Measurements from ENCODE around the gene RS1.

RS1 gene

DNA sequence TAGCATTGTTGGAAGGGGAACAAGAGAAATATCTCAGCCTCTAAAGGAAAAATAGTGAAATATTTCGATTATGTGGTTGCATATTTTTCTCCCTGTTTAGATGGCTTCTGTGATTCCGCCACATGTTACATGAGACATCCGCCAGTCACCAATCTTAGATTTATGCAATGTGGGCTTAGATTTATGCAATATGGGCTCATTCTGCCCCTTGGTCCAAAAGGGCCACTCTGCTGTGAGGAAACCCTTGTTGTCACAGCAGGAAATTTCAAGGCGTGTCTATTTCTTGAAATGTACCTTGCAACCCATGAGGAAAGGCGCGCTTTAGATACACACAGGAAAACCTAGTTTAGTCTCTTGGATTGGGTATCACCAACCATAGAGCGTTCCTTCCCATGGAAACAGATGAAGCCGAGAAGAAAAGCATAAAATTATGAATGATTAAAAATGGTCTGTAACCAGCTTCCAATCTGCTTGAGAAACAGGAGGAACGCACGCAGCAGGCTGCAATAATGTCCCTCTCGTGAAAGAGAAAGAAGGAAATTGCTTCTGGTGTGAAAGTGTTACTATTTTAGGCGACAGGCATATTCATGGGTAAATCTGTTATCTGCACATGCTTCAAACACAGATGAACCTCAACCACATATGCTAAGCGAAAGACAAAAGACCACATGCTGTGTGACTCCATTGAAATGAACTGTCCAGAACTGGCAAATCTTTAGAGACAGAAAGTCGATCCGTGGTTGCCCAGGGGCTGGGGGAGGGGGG is 3.7 kb downstream of the RS1 start:
- no peak for DNase-seq (ENCODE audit: low read depth)

DNA sequence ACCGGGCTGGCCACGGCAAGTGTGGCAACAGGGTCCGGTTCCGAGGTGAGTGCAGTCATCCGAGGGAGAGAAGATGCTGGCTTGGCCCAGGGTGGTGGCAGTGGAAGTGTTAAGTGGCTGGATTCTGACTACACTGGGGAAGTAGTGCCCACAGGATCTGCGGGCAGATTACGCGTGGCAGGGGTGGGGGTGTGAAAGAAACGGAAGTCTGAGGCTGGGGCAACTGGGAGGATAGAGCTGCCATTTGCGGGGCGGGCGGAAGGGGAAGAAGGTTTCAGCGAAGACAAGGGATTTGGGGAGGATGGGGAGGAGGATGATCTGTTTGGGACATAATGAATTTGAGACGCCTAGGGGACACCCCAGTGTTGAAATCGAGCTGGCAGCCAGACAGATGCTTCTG is 5.3 kb downstream of the RS1 start:
- DNase-seq (ENCODE audit: low read depth) = no peak

DNA sequence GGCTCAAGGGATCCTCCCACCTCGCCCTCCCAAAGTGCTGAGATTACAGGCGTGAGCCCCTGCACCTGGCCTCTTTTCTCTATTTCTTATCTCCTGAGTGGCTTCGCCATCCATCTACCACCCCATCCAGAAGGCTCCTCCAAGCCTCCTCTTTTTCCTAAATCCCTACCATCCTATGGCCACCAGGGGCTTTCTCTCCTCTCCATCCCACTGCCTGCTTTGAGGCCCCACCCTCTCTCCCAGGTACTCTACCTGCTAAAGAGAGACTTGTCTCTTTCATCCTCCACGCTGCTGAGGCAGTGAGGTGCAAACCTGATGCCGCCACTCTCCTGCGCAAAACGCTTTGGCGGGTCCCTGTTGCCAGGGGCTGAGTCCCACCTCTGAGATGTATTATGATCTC is 7.0 kb downstream of the RS1 start:
- no peak for DNase-seq (ENCODE audit: low read depth)

DNA sequence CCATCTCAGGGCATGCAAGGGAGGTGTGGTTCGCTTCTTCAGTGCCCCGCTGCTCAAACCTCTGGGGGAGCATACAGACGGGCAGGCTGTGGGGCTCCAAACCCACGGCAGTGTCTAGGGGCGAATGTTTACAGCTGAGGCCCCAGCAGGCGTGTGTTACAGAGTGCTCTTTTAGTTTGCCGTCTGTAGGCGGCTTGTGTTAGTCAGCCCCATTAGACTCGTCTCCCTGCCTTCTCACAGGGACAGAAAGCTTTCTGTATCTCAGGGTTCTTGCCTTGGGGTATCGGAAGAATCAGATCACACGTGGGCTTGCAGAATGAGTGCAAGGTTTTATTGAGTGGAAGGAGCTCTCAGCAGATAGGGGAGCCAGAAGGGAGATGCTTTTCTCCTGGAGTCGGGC is 10.6 kb downstream of the RS1 start:
- DNase-seq (ENCODE audit: low read depth) = no peak

DNA sequence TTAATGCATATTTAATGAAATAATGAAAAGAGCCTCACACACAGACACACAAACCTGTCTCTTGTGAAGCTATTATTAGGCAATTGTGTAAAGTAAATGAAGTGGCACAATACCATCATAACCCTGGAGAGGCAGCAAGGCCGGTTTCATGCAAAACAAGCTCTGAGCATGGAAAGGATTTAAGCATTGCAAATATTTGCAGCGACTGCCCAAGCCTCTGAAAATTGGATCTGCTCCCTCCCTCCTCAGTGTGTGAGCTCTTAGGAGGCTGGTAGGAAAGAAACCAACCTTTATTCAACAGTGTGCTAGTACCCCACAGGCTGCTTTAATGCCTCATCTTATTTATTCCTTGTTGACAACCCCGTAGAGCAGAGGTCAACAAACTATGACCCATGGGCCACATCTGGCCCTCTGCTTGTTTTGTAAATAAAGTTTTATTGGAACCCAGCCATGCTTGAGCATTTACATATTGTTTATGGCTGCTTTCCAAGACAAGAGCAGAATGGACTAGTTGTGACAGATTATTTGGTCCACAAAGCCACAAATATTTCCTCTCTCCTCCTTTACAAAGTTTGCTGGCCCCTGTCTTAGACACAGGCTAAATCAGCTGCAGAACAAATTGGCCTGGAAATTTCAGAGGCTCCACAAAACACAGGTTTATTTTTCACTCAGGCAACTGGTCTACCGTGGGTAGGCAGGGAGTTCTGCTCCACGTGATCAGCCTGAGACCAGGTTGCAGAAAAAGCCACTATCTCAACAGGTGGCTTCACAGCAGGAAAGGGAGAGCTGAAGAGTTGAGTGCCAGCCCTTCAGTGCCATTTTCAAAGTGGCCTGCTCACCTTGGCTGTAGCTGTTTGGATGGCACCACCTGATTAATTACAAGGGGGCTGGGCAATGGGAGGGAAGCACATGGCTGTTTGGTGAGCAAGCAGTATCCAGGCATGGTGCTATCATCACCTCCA is 16.8 kb downstream of the RS1 start:
- no peak for DNase-seq (ENCODE audit: low read depth)

DNA sequence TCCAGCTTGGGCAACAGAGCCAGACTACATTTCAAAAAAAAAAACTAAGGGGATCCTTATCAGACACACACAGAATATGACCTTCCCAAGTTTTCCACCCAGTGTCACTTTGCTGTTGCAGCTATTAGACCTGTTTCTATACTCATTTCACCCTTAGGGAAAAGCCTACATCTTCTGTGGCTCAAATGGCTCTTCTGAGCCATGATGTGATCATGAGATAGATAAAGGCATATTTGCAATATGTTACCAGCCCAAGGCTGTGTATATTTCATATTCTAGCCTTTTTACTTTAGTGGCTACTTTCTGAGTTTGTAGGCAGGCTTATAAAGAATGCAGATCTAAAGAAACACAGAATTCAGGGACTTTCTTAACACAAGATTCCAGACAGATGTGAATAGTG is 19.3 kb downstream of the RS1 start:
- DNase-seq (ENCODE audit: low read depth) = no peak

DNA sequence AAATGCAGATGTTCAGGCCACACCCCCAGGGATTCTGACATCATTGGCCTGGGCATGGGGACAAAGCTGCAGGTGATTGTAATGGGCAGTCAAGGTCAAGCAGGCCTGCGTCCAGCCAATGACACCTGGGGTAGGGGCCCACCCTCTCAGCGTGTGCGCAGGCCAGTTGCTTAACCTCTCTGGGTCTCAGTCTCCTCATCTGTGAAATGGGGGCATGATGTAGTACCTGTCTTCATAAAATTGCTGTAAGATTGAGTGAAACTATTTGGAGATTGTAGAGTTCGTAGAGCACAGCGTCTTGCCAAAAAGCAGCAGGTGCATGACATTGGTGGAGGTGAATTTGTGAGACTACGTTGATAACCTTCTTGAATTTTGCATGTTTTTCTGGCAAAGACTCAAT is 21.2 kb downstream of the RS1 start:
- no peak for DNase-seq (ENCODE audit: low read depth)

DNA sequence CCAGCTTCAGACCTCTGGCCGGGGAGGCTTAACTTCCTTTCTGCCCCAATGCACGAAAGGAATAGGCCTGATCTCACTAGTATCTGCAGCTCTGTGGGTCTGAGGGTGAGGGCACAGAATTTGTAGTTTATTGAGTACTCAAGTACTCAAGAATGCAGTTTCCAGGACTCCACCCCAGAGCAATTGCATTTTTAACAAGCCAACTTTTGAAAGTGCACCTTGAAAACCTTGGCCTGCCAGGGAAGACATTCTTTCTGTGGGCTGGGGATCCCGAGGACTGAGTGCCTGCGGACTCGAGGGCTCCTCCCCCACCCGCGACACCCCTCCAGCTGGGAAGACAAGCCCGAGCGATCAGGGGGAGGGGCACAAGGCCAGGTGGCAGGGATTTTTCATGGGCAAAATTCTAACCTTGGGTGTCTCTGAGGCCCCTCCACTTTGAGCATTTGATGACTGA is 22.4 kb downstream of the RS1 start:
- no peak for DNase-seq (ENCODE audit: low read depth)

DNA sequence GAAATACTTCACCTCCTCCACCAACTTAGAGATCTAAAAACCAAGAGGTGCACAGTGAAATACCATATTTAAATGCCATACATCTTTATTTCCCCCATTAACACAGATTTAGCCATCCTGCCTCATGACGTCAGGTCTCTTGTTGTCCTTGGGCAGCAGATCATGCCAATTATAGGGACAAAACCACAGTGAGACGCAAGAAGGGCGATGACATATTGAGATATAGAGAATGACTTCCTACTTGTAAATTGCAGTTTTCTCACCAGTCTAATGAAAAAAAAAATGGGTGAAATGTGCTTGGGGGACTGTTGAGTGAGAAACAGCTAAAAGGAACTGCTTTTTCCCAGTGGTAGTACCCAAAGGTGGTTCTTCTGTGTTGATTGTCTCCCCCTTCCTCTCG is 24.3 kb downstream of the RS1 start:
- DNase-seq (ENCODE audit: low read depth) = no peak

DNA sequence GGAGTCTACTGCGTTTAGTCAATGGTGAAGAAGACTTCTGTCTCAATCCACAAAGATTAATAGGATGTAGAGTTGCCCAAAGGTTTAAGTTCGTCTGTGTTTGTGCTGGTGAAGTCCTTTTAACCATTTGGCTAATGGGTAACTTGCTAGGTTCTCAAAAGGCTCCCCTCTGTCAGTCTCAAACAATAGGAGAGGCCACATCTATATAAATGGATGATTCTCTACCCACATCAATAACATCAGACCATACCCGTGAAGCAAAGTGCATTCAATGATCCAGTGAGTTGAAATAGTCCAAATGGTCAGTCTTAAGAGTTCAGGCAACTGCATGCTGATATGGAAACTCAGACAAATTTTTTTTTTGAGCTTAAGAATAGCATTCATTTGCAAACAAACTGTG is 28.1 kb downstream of the RS1 start:
- DNase-seq (ENCODE audit: low read depth) = no peak

DNA sequence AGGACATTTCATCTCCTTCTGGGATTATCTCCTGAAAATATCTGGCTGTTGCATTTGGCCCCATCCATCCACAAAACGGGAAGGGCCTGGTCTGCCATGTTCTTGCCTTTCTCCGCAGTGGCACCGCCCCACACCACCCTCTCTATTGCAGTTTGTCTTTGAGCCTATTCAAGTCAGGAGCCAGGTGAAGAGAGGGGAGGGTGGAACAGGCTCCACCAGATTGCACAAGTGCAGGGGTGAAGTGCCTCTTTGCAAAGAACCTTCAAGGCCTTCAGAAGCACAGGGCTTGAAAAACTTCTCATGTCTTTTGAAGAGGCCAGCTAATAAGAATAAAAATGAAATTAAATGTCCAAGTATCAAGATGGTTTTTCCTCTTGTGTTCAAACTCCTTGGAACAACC is 28.7 kb downstream of the RS1 start:
- no peak for DNase-seq (ENCODE audit: low read depth)

DNA sequence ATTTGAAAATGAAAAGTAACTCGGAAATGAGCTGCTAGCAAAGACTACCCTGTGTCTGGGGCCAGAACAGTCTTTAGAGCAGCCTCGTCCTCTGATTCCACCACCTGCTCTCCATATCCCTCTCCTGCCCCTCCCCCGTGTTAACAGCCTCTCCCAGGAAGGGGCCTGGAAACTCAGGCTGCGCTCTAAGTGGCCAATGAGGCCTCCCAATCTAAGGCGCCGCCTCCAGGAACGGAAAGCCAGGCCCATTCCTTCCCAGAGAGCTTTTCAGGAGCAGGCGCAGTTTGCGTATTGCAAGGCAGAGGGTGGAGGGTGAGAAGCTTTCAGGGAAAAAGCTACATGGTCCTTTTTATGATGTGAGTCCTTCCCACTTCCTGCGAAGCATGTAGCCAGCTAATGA is 31.2 kb downstream of the RS1 start:
- DNase-seq (ENCODE audit: low read depth) = no peak

DNA sequence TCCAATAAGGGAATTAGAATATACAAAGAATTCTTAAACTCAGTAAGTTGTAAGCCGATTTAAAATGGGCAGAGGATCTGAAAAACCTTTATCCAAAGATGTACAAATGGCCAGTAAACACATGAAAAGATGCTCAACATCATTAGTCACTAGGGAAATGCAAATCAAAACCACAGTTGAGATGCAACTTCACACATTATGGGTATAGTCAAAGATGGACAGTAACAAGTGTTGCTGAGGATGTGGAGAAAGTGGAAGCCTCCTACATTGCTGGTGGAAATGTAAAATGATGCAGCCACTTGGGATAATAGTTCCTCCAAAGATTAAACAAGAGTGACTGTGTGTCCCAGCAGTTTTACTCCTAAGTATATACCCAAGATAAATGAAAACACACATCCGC is 32.6 kb downstream of the RS1 start:
- DNase-seq (ENCODE audit: low read depth) = no peak

DNA sequence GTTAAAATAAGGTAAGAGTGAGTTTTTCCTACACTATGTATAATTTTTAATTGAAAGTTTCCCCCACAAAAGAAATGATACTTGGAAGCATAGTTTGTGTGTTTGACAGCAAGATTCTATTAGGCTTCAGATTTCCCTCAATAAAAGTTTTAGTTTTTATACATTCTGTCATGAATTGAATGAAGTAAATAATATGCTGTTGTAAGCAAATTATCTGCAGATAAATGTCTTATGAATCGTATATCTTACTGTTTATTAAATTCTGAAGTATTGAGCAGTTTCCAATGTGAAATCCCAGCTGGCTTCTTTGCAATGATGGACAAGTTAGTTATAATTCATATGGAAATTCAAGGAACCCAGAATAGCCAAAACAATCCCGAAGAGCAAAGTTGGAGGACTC is 33.5 kb downstream of the RS1 start:
- no peak for DNase-seq (ENCODE audit: low read depth)

DNA sequence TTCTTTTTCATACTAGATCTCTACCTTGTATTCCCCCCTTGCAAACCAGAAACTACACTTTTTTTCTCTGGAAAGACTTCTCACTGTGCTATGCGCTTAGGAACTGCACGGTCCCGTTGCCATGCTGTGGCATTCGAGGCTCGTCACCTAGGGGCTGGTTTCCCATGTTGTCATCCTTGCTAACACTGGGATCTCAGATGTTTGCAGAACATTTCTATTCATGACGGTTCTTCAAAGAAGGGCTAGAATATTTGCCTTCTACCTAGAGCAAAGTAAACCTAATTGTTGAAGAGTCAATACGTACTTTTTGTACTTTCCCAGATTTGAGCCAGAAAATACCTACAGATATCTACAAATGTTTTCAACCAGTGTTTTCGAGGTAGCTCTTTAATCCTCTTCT is 41.0 kb downstream of the RS1 start:
- no peak for DNase-seq (ENCODE audit: low read depth)

DNA sequence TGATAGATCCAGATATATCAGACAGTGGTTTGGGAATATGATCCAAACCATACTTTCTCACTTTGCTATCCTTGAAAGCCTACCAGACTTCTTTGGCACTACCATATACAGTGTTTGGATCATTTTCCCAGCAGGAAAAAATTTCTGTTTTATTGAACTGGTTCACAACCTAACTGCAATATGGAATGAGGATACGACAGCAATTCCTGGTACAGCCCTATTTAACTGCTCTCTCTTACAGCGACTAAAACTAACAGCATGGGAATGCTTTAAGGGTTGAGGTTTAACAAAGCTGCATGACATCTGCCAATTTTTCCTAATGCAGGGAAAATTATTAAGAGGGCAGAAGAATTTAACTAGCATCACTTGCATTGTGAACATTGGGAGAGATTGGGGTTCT is 47.3 kb downstream of the RS1 start:
- DNase-seq (ENCODE audit: low read depth) = no peak

DNA sequence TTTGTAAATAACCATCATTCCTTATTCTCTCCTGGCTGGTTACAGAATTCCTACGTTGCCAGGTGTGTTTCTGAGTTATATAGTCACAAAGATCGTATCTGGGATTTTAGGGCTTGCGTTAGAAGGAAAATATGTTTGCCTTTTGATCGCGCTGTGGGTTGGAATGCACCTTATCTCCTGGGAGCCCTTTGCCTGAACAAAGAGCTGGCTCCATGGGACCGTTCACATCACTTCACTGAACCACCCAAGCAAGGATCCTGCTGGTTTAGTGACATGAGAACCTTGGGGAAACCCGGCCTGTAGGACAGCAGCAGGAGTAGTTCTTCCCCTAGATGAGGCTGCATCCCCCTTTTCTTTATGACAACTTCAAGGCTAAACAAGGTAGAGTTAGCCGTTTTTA is 51.6 kb downstream of the RS1 start:
- no peak for DNase-seq (ENCODE audit: low read depth)

DNA sequence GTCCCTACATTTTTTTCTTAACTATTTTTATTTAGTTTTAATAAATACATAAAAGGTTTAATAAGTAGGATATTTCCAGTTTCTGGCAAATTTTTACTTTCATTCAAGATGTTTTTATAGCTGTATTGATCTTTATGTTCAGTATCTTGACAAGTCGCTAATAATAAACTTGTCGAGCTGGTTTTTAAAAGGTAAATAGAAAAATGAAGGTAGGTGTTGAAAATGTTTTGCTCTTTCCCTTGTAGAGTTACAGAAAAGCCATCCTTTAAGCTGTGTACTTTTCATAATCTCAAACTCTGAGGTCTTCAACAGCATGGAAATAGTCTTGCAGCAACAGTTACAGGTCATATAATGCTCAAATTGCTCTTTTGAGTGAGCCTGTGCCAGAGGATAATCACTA is 52.6 kb downstream of the RS1 start:
- DNase-seq (ENCODE audit: low read depth) = no peak

DNA sequence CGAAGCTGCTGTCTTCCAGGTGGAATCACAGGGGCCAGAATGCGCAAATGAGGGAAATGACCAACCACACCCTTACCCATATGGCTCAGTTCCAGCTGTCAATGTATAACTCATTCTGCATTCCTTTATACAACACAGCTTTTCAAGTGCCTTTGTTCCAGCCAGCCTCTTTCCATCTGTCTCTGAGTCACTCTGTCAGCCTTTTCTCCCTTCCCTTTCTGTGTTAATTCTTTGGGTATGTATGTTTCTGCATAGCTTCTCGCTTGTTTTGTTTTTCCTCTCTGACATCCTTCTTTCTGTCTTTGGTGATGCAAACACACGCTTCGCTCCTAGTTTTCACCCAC is 54.5 kb downstream of the RS1 start:
- no peak for DNase-seq (ENCODE audit: low read depth)

DNA sequence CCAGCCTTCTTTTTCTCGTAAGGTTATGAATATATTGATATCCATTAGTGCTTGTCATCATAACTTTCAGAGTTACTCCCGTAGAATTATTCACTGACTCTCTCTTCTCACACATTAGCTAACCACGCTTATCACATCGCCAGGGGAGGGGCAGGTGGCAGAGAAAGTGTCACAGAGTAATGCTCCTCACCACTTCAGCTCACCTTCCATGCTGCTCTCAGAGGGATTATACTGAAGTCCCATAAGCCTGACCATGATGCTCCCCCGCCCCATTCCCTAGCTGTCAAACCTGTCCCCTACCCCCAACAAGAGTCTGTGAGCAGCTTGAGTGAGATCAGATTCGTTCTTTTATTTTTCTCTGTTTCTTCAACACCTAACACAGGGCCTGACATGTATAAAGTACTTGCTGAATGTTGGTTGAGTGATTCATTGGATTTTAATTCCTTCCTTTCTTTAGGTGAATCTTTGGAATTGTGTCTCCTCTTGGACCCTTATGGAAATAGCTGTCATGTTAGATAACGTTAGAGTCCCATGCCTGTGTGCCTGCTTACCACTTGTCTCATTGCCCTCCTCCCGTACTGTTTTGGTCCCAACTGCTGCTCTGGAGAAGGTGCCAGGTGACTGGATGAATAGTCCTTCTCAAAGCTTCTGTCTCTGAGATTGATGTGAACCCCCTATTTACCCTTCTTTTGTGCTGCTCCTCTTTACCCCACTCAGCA is 55.1 kb downstream of the RS1 start:
- no peak for DNase-seq (ENCODE audit: low read depth)

DNA sequence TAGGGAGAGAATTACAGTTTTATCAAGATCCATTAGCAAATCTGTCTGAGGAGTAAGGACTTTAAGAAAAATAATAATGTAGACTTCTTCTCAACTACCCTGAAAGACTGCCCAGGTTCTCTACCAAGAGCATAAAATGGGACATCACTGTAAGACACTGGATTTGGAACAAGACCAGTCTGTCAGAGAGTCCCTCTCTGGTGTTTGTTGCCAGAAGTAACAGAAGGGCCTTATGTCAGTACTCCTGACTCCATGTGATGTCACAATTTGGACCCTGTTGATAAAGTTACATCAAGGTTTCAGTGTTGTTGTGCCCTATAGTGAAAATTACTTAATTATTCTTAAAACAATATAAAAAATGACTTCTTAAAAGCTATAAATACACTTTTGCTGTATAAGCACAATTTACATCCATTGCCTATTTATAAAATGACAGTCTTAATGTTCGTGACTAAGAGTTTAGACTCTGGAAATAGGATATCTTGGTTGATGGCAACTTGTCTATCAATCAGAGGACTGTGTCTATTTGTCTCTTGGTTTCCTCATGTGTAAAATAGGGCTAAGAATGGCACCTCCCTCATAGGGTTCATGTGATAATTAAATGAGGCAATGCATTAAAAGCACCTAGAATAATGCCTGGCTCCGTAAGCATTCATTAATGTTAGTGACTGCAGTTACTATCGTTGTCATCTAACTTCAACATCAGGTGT is 57.8 kb downstream of the RS1 start:
- no peak for DNase-seq (ENCODE audit: low read depth)

DNA sequence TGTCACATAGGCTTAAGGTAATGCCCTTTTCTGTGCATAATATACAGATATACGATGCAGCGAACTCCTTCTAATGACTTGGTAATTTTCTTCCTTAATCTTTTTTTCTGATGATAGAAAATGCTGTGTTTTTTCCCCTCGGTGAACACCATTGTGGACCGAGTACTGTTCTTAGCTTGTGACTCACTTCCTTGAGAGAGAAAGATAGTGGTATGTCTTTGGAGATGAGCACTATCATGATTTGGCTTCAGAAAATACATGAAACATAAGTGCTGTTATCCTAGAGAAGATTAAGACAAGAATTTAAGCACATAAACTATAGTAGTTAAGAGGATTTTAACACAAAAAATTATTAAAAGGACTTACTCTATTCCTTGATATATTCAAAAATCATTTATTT is 63.9 kb downstream of the RS1 start:
- no peak for DNase-seq (ENCODE audit: low read depth)
